A549 (cell line): ENCODE results near the gene H6PD.

ENCODE experiments used
- CHD2 ChIP-seq: fragments of 150-350 bp; IDR thresholded peaks from 2 replicates; pipeline ENCODE4 v1.6.1; 2014; ENCODE audit warnings: low read length; ENCODE audit not compliant: partially characterized antibody
- CTCF ChIP-seq: fragments of >200 bp; sonication (Bioruptor Twin); formaldehyde crosslinking; IDR thresholded peaks from 3 replicates; pipeline ENCODE4 v1.5.1; 2016
- E2F6 ChIP-seq: IDR thresholded peaks from 2 replicates; pipeline ENCODE4 v1.6.1; 2012; ENCODE audit warnings: low read depth, borderline replicate concordance
- EHF ChIP-seq: fragments of 250-450 bp; sonication (Bioruptor Pico); IDR thresholded peaks from 2 replicates; pipeline ENCODE4 v1.5.0; 2020; ENCODE audit warnings: mild to moderate bottlenecking
- HDAC2 ChIP-seq: fragments of 200-600 bp; sonication (generic); IDR thresholded peaks from 2 replicates; pipeline ENCODE4 v1.6.1; 2016
- MAX ChIP-seq: IDR thresholded peaks from 2 replicates; pipeline ENCODE4 v1.6.1; 2012
- MYC ChIP-seq: IDR thresholded peaks from 2 replicates; pipeline ENCODE4 v1.6.1; 2012; ENCODE audit warnings: mild to moderate bottlenecking, inconsistent platforms, low read length, improper control_type of control experiment, borderline replicate concordance
- NFE2L2 ChIP-seq: fragments of 150-350 bp; conservative IDR thresholded peaks from 2 replicates; pipeline ENCODE4 v1.6.1; 2014; ENCODE audit warnings: low read length
- NR3C1 ChIP-seq: fragments of >200 bp; sonication (Bioruptor Twin); formaldehyde crosslinking; IDR thresholded peaks from 3 replicates; pipeline ENCODE4 v1.6.1; 2017
- POLR2A ChIP-seq: IDR thresholded peaks from 2 replicates; pipeline ENCODE4 v1.6.1; 2012; ENCODE audit warnings: mild to moderate bottlenecking, low read length
- RAD21 ChIP-seq, 2 experiments: fragments of >200 bp in 1 of 2; sonication (Bioruptor Twin) in 1 of 2; formaldehyde crosslinking in 1 of 2; IDR thresholded peaks in 1 of 2; conservative IDR thresholded peaks in 1 of 2; 2 replicates in 1 of 2; 3 replicates in 1 of 2; pipeline ENCODE4 v1.6.1; 2012 to 2018; ENCODE audit warnings: inconsistent platforms in 1 of 2

- TF ChIP-seq CTCF, result no peak
- no peak for TF ChIP-seq HDAC2
- TF ChIP-seq NR3C1, result no peak
- TF ChIP-seq E2F6, result no peak
- no peak for TF ChIP-seq MYC
- TF ChIP-seq EHF (CRISPR knock-in tag), result no peak
- no peak for TF ChIP-seq NFE2L2
- TF ChIP-seq CHD2, result no peak
- TF ChIP-seq POLR2A, result no peak
- TF ChIP-seq RAD21 (conservative IDR thresholded peaks at IDR 0.05 in 1 of 2, IDR thresholded peaks at IDR 0.05 in 1 of 2), result no peak
- no peak for TF ChIP-seq MAX
These were observed 41.0 kb downstream of the H6PD start for GRCh38 chr1:9275567-9276034.
